HG03280 (cell line): ENCODE results near the gene HGD.
A peak's percentile ranks its signal among the peaks of the same experiment; 100 is the strongest.

Experiments used
- ATAC-seq: cut with Tn5 transposase; IDR thresholded peaks from one replicate; pipeline ENCODE4 v1.9.1; 2021; ENCODE audit warnings: mild to moderate bottlenecking, moderate library complexity; ENCODE audit not compliant: unreplicated experiment

Gene HGD

GRCh38 chr3:120596116-120596852 is 85.8 kb downstream of the HGD start, which contains the start of gene NDUFB4:
Gene NDUFB4 (plus strand): TSS chr3:120596336. CDS start chr3:120596360, 24 bp downstream.
- ATAC-seq: peak; percentile 95

GRCh38 chr3:120595788-120596115 is 86.3 kb downstream of the HGD start:
- no peak for ATAC-seq

DNA sequence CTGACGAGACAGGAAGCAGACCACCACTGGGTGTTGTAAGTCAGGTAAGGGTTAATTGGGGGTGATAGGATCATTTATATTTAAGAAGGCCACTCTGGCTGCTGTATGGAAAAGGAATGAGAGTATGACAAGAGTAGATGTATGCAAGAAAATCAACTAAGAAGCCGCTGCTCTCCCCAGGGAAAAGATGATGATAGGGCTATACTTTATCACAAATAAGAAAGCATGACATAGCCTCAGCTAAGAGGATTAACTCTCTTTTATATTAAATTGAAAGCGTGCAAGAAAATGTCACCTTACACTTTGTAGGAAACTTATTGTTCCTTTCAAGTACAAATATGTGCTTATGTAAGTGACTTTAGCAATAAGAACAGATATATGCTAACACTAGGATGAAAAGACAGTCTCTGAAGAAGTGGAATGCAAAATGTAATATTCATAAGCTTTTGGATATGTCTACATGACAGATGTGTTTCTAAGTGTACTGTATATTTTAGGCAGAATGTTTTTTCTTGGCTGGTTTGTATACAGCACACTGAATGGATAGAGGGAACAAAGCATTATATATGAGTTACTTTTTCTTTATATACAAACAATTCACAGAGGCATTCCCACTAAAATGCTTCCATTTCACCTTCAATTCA is 94.6 kb downstream of the HGD start:
- ATAC-seq: no peak
